ENCODE results near the gene RBP7. TPM values are rescaled to one million over a fixed set of nuclear protein-coding genes. Genes with fewer than 3 reads are reported as not detected.
"Not testable (repeated sequence)": the region's sequence is repeated elsewhere in the genome, so short reads cannot be mapped to it uniquely, and the experiment has no call there.

Gene RBP7
- total RNA-seq, 4 donors from 2014 or later = 2.3 to 3.3 TPM; not detected in 2

GRCh38 chr1:10025354-10025753, 28.3 kb downstream of the RBP7 start:
- no peaks in the 10 kb centered on the region for H3K36me3 ChIP-seq
- 76 to 83% methylated on average over 2 of the region's 2 CpGs for WGBS, 2 donors (ENCODE audit: low coverage in 1 of 2)
- TF ChIP-seq POLR2AphosphoS5 (IDR thresholded peaks at IDR 0.05) = no peak
- no peak for TF ChIP-seq POLR2A (IDR thresholded peaks at IDR 0.05)
- no peak for TF ChIP-seq EP300 (IDR thresholded peaks at IDR 0.05; ENCODE audit: low read depth)
- no peak for TF ChIP-seq CTCF (IDR thresholded peaks at IDR 0.05)

DNA sequence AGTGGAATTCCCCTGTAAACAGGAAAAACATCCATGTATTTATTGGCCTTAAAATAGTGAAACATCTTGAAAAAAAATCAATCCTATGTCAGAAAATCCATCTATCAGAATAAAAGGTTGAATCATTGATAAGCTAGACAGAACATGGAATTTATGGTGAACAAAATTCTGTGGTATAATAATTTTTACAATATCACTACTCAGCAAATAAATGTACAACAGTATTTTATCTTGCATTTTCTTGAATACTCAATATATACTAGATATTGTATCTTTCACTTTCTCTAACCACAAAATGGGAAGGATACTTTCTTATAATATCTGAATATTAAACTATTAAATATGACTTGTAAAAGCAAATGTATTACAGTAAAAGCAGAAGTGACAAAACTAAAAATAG, 30.0 kb downstream of the RBP7 start:
- Histone ChIP-seq H3K27me3 (no peaks in the 10 kb centered on the region), H3K4me3 (no peak overlapping the region), H3K27ac (no peak overlapping the region), H3K36me3 (no peaks in the 10 kb centered on the region), H3K9me3 (no peaks in the 10 kb centered on the region), H3K4me1 (peaks cover 0 to 2% (median under 1%) of the 10 kb centered on the region in 4 donors)
- DNase-seq = no peak
- intact Hi-C loops (cut with DNase I; ENCODE audit: low total_unique reads) = no loop called here
- no peak for TF ChIP-seq CTCF (IDR thresholded peaks at IDR 0.05)
- TF ChIP-seq EP300 (IDR thresholded peaks at IDR 0.05; ENCODE audit: low read depth) = no peak
- TF ChIP-seq POLR2AphosphoS5 (IDR thresholded peaks at IDR 0.05) = no peak
- no peak for TF ChIP-seq POLR2A (IDR thresholded peaks at IDR 0.05)
- in situ Hi-C loops (cut with MboI; ENCODE audit: low pct_ligation_motif_present in 1 of 4, low pct_unique_long_range_greater_than_20kb in 1 of 4, low sequenced_read_pairs in 3 of 4) = loop anchor here in 2 of 4 donors (10.0 kb wide), 1 partner anchor 152 kb away; no protein-coding TSS in a partner anchor

More at GRCh38 chr1:10025354-10025753, 28.3 kb downstream of the RBP7 start:
- in situ Hi-C loops (cut with MboI; ENCODE audit: low pct_ligation_motif_present in 1 of 4, low pct_unique_long_range_greater_than_20kb in 1 of 4, low sequenced_read_pairs in 3 of 4) (loop anchor here in 2 of 4 donors (10.0 kb wide), 1 partner anchor 151 kb away; no protein-coding TSS in a partner anchor), intact Hi-C loops (cut with DNase I; ENCODE audit: low total_unique reads) (no loop called here)
- Histone ChIP-seq H3K27me3 (no peaks in the 10 kb centered on the region), H3K4me1 (no peaks in the 10 kb centered on the region), H3K27ac (no peak overlapping the region), H3K9me3 (no peaks in the 10 kb centered on the region), H3K4me3 (no peak overlapping the region)
- no peak for DNase-seq

DNA sequence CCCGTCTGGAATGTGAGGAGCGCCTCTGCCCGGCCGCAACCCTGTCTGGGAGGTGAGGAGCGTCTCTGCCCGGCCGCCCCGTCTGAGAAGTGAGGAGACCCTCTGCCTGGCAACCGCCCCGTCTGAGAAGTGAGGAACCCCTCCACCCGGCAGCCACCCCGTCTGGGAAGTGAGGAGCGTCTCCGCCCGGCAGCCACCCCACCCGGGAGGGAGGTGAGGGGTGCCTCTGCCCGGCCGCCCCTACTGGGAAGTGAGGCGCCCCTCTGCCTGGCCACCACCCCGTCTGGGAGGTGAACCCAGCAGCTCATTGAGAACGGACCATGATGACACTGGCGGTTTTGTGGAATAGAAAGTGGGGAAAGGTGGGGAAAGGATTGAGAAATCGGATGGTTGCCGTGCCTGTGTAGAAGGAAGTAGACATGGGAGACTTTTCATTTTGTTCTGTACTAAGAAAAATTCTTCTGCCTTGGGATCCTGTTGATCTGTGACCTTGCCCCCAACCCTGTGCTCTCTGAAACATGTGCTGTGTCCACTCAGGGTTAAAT, 32.0 kb downstream of the RBP7 start:
- DNase-seq; H3K36me3 ChIP-seq; H3K27me3 ChIP-seq; H3K9me3 ChIP-seq; intact Hi-C loops (cut with DNase I; ENCODE audit: low total_unique reads); H3K27ac ChIP-seq; H3K4me3 ChIP-seq: not testable (repeated sequence)
- WGBS, 2 donors (ENCODE audit: low coverage in 1 of 2) = 86% methylated on average over 19 of the region's 24 CpGs; no CpG with 5 or more reads in 1 of the 2 donors
- peaks cover 0 to 11% (median 6%) of the 10 kb centered on the region in 4 donors for H3K4me1 ChIP-seq
- in situ Hi-C loops (cut with MboI; ENCODE audit: low pct_ligation_motif_present in 1 of 4, low pct_unique_long_range_greater_than_20kb in 1 of 4, low sequenced_read_pairs in 3 of 4) = loop anchor here in 2 of 4 donors (10.0 kb wide), 1 partner anchor 154 kb away; no protein-coding TSS in a partner anchor

- no peak for DNase-seq
- Histone ChIP-seq H3K36me3 (no peaks in the 10 kb centered on the region), H3K27ac (no peak overlapping the region), H3K27me3 (no peaks in the 10 kb centered on the region), H3K4me3 (no peak overlapping the region), H3K4me1 (peaks cover 4 to 31% (median 20%) of the 10 kb centered on the region in 4 donors), H3K9me3 (no peaks in the 10 kb centered on the region)
- in situ Hi-C loops (cut with MboI; ENCODE audit: low pct_ligation_motif_present in 1 of 4, low pct_unique_long_range_greater_than_20kb in 1 of 4, low sequenced_read_pairs in 3 of 4) (loop anchor here in 1 of 4 donors (10.0 kb wide), 1 partner anchor 77 kb away; no protein-coding TSS in a partner anchor), intact Hi-C loops (cut with DNase I; ENCODE audit: low total_unique reads) (no loop called here)
- TF ChIP-seq POLR2AphosphoS5 (IDR thresholded peaks at IDR 0.05) = no peak
- no peak for TF ChIP-seq EP300 (IDR thresholded peaks at IDR 0.05; ENCODE audit: low read depth)
- no peak for TF ChIP-seq POLR2A (IDR thresholded peaks at IDR 0.05)
- TF ChIP-seq CTCF (IDR thresholded peaks at IDR 0.05) = no peak
- WGBS, 2 donors (ENCODE audit: low coverage in 1 of 2) = 91 to 95% methylated on average over 3 of the region's 3 CpGs
Measured at GRCh38 chr1:10031461-10031860, 34.4 kb downstream of the RBP7 start.
